IMR-90 (cell line): ENCODE results near the gene FAM20B. TPM values are rescaled to one million over a fixed set of nuclear protein-coding genes. Genes with fewer than 3 reads are reported as not detected.

Source experiments
- ATAC-seq: fragments of 200-7000 bp; cut with Tn5 transposase; 2 replicates; pipeline ENCODE4 v1.9.1; 2020; ENCODE audit warnings: low read depth, mild to moderate bottlenecking, moderate library complexity
- BruUV-seq: library from RNA; stranded (reverse); fragments of 400-500 nt; replicated peaks from 2 replicates; lab custom pipeline; 2021; lab: Mats Ljungman, UMichigan
- CTCF ChIA-PET: fragments of 300-600 bp; formaldehyde crosslinking; extraction: SDS; loops from one replicate; lab custom pipeline; 2021; ENCODE audit warnings: antibody characterized with exemption; lab: Yijun Ruan, JAX
- POLR2A ChIA-PET: fragments of 300-600 bp; sonication (Branson Sonifier 250); formaldehyde crosslinking; loops from one replicate; lab custom pipeline; 2022; ENCODE audit warnings: antibody characterized with exemption; ENCODE audit not compliant: unreplicated experiment; lab: Charles Lee
- DNase-seq: peaks from one replicate; pipeline ENCODE4 v3.0.0; 2013
- H2AFZ ChIP-seq: replicated peaks from 2 replicates; pipeline ENCODE3; 2013; ENCODE audit warnings: low read length, mild to moderate bottlenecking; ENCODE audit not compliant: poor library complexity
- H2AK5ac ChIP-seq: 2 replicates; pipeline ENCODE4 v1.6.1; 2013; ENCODE audit warnings: low read depth, low read length, inconsistent platforms
- H2AK9ac ChIP-seq: replicated peaks from 2 replicates; pipeline ENCODE3; 2013; ENCODE audit warnings: mild to moderate bottlenecking, low read depth, low read length, moderate library complexity; ENCODE audit not compliant: poor library complexity
- H2BK120ac ChIP-seq: 2 replicates; pipeline ENCODE4 v1.6.1; 2013; ENCODE audit warnings: low read depth, low read length, inconsistent platforms
- H2BK15ac ChIP-seq: 3 replicates; pipeline ENCODE4 v1.6.1; 2013; ENCODE audit warnings: low read depth, low read length, inconsistent platforms
- H2BK20ac ChIP-seq: 2 replicates; pipeline ENCODE4 v1.6.1; 2013; ENCODE audit warnings: low read depth, mild to moderate bottlenecking, inconsistent platforms, low read length, moderate library complexity
- H2BK5ac ChIP-seq: 2 replicates; pipeline ENCODE4 v1.6.1; 2013; ENCODE audit warnings: mild to moderate bottlenecking, low read depth, low read length, inconsistent platforms; ENCODE audit not compliant: poor library complexity, severe bottlenecking
- H3K14ac ChIP-seq: replicated peaks from 2 replicates; pipeline ENCODE4 v1.6.1; 2013; ENCODE audit warnings: low read depth, low read length, inconsistent platforms
- H3K18ac ChIP-seq: 2 replicates; pipeline ENCODE4 v1.6.1; 2013; ENCODE audit warnings: low read depth, low read length, control low read depth
- H3K23ac ChIP-seq: 2 replicates; pipeline ENCODE4 v1.6.1; 2013; ENCODE audit warnings: low read depth, low read length, inconsistent platforms
- H3K27ac ChIP-seq: 2 replicates; pipeline ENCODE4 v1.5.1; 2013; ENCODE audit warnings: mild to moderate bottlenecking, control low read depth, low read length; ENCODE audit not compliant: insufficient read depth
- H3K27me3 ChIP-seq: 2 replicates; pipeline ENCODE4 v1.6.1; 2013; ENCODE audit warnings: low read length; ENCODE audit not compliant: control insufficient read depth, insufficient read depth
- H3K36me3 ChIP-seq: 2 replicates; pipeline ENCODE4 v1.6.1; 2013; ENCODE audit warnings: low read length, mixed read lengths; ENCODE audit not compliant: control insufficient read depth, insufficient read depth
- H3K4ac ChIP-seq: 2 replicates; pipeline ENCODE4 v1.6.1; 2013; ENCODE audit warnings: low read depth, low read length, inconsistent platforms
- H3K4me1 ChIP-seq: 2 replicates; pipeline ENCODE4 v1.6.1; 2013; ENCODE audit warnings: low read length, mixed read lengths; ENCODE audit not compliant: control insufficient read depth, insufficient read depth
- H3K4me2 ChIP-seq: 2 replicates; pipeline ENCODE4 v1.6.1; 2013; ENCODE audit warnings: low read depth, mild to moderate bottlenecking, control low read depth, low read length, moderate library complexity
- H3K4me3 ChIP-seq: 2 replicates; pipeline ENCODE4 v1.5.1; 2013; ENCODE audit warnings: low read depth, mild to moderate bottlenecking, control low read depth, low read length, moderate library complexity; ENCODE audit not compliant: insufficient read depth
- H3K56ac ChIP-seq: 2 replicates; pipeline ENCODE4 v1.6.1; 2013; ENCODE audit warnings: low read length, inconsistent platforms; ENCODE audit not compliant: insufficient read depth; ENCODE audit errors: extremely low read depth
- H3K79me1 ChIP-seq, 2 experiments: 2 replicates each; pipeline ENCODE4 v1.6.1; 2013; ENCODE audit warnings: low read length in 2 of 2, inconsistent platforms in 1 of 2, low read depth in 1 of 2
- H3K9ac ChIP-seq: 2 replicates; pipeline ENCODE4 v1.6.1; 2013; ENCODE audit warnings: low read depth, low read length, control low read depth
- H3K9me1 ChIP-seq: 2 replicates; pipeline ENCODE4 v1.6.1; 2013; ENCODE audit warnings: low read length, inconsistent platforms; ENCODE audit not compliant: insufficient read depth
- H3K9me3 ChIP-seq: 2 replicates; pipeline ENCODE4 v1.6.1; 2013; ENCODE audit warnings: low read length; ENCODE audit not compliant: control insufficient read depth, insufficient read depth
- H4K20me1 ChIP-seq: 2 replicates; pipeline ENCODE4 v1.6.1; 2013; ENCODE audit warnings: low read length, inconsistent platforms; ENCODE audit not compliant: insufficient read depth
- H4K5ac ChIP-seq: 2 replicates; pipeline ENCODE4 v1.6.1; 2013; ENCODE audit warnings: mild to moderate bottlenecking, low read depth, low read length, control low read depth
- H4K8ac ChIP-seq, 2 experiments: 2 replicates each; pipeline ENCODE4 v1.6.1; 2013; ENCODE audit warnings: low read depth in 2 of 2, low read length in 2 of 2, control low read depth in 1 of 2, inconsistent platforms in 1 of 2
- H4K91ac ChIP-seq: 2 replicates; pipeline ENCODE4 v1.6.1; 2013; ENCODE audit warnings: low read depth, low read length, inconsistent platforms; ENCODE audit not compliant: insufficient read depth
- CHD1 ChIP-seq: IDR thresholded peaks from 2 replicates; pipeline ENCODE4 v1.6.1; 2012; ENCODE audit warnings: low read depth, low read length, improper control_type of control experiment
- MAZ ChIP-seq: IDR thresholded peaks from 2 replicates; pipeline ENCODE4 v1.6.1; 2012; ENCODE audit warnings: low read depth, mild to moderate bottlenecking, low read length, improper control_type of control experiment, moderate library complexity, borderline replicate concordance
- RCOR1 ChIP-seq: IDR thresholded peaks from 2 replicates; pipeline ENCODE4 v1.6.1; 2012; ENCODE audit warnings: mild to moderate bottlenecking, low read length, improper control_type of control experiment; ENCODE audit not compliant: insufficient replicate concordance
- SMC3 ChIP-seq: fragments of 150-350 bp; IDR thresholded peaks from 2 replicates; pipeline ENCODE4 v1.6.1; 2016; ENCODE audit warnings: low read depth, mild to moderate bottlenecking, antibody characterized with exemption, low read length, moderate library complexity
- WGBS, 2 experiments: methylation state at CpG; one replicate each; pipeline versions ENCODE4 v1.1.5 to v1.1.7; 2013; ENCODE audit warnings: missing lambda C conversion rate in 2 of 2; ENCODE audit not compliant: insufficient read length in 1 of 2; ENCODE audit errors: extremely low coverage in 2 of 2; 5-methylcytosine and 5-hydroxymethylcytosine counted together
- dilution Hi-C: fragments of 300-500 bp; cut with HindIII; formaldehyde crosslinking; loops from one replicate; pipeline ENCODE4 v1.14.3; 2018; ENCODE audit warnings: low sequenced_read_pairs; ENCODE audit not compliant: unreplicated experiment
- in situ Hi-C: fragments of 300-500 bp; cut with MboI; formaldehyde crosslinking; loops from 3 replicates; pipeline ENCODE4 v1.14.3; 2019; ENCODE audit warnings: low sequenced_read_pairs, inconsistent platforms, mixed read lengths
- intact Hi-C: fragments of 100-400 bp; cut with micrococcal nuclease; formaldehyde crosslinking; loops from 2 replicates; pipeline ENCODE4 v1.10.0; 2022
- polyA plus RNA-seq, 3 experiments: library from polyadenylated mRNA; depleted of rRNA; stranded (reverse); fragments of >200 nt; gene quantifications; 2 replicates each; pipeline ENCODE4 v1.2.3, GENCODE V29; 2012; ENCODE audit warnings: low replicate concordance in 1 of 3
- total RNA-seq: library from RNA; depleted of rRNA; stranded (reverse); fragments of >200 nt; gene quantifications from 2 replicates; pipeline ENCODE4 v1.2.3, GENCODE V29; 2012

Gene FAM20B
- total and polyA plus RNA-seq, 2 of the 4 experiments (the other 2 are of a cell fraction) = 17.1 to 38.4 TPM

- Histone ChIP-seq H3K9ac (no peak overlapping the region), H4K20me1 (peaks cover 22% of the 10 kb centered on the region), H2BK20ac (no peak overlapping the region), H3K27me3 (no peaks in the 10 kb centered on the region), H2BK120ac (no peak overlapping the region), H2AK5ac (0 out of 2 replicates have a peak overlapping the region, but pooled peaks have one; percentile 5), H3K36me3 (no peaks in the 10 kb centered on the region), H3K9me1 (peaks cover 11% of the 10 kb centered on the region; the same call in 1 of the 2 replicates), H3K4me1 (peaks cover 12% of the 10 kb centered on the region), H3K27ac (no peak overlapping the region), H2BK5ac (no peak overlapping the region), H2BK15ac (no peak overlapping the region), H3K9me3 (no peaks in the 10 kb centered on the region), H4K5ac (no peak overlapping the region), H3K14ac (no peak overlapping the region), H3K4me2 (no peak overlapping the region), H3K4me3 (no peak overlapping the region), H3K23ac (no peak overlapping the region; the same call in 1 of the 2 replicates), H3K79me1 (peaks cover 33 to 49% of the 10 kb centered on the region in 2 experiments), H3K18ac (no peak overlapping the region), H3K56ac (no peak overlapping the region), H2AFZ (no peak overlapping the region), H4K8ac (no peak overlapping the region), H3K4ac (no peak overlapping the region), H2AK9ac (no peak overlapping the region), H4K91ac (no peak overlapping the region)
- ATAC-seq (no peak), DNase-seq (no peak)
- WGBS, 2 experiments = 100% methylated on average over 3 of the region's 5 CpGs; no CpG with 5 or more reads in 1 of the 2 experiments
- CTCF ChIA-PET = interaction anchor here (0.6 kb wide), 1 partner anchor 33 kb away, joined by 3 read pairs; no protein-coding TSS in a partner anchor
- in situ Hi-C loops = no loop called here
- TF ChIP-seq RCOR1 = no peak
- TF ChIP-seq MAZ = no peak
- no peak for TF ChIP-seq SMC3
- no peak for TF ChIP-seq CHD1
- POLR2A ChIA-PET = no interaction called here
- dilution Hi-C loops = no loop called here
- no TSS peak for BruUV-seq
- intact Hi-C loops = no loop called here
Observed at GRCh38 chr1:179042700-179043099, 17.0 kb downstream of the FAM20B start.
